Activated naive CD4-positive, alpha-beta T cell (primary cell): ENCODE results near the gene ELL2.
A peak's percentile ranks its signal among the peaks of the same experiment; 100 is the strongest.

ENCODE experiments used
- DNase-seq, 4 experiments: peaks; one replicate each; lab custom pipeline; 2025; lab: John Stamatoyannopoulos, UW

Gene ELL2

GRCh38 chr5:95880081-95880926 is 81.3 kb downstream of the ELL2 start:
- DNase-seq, result no peak

- no peak for DNase-seq
Observed at GRCh38 chr5:95879661-95880060, 82.0 kb downstream of the ELL2 start.

- no peak for DNase-seq
Observed at GRCh38 chr5:95878417-95879323, 83.0 kb downstream of the ELL2 start.

- DNase-seq, result no peak
Observed at GRCh38 chr5:95876782-95877181, 84.9 kb downstream of the ELL2 start.

DNA sequence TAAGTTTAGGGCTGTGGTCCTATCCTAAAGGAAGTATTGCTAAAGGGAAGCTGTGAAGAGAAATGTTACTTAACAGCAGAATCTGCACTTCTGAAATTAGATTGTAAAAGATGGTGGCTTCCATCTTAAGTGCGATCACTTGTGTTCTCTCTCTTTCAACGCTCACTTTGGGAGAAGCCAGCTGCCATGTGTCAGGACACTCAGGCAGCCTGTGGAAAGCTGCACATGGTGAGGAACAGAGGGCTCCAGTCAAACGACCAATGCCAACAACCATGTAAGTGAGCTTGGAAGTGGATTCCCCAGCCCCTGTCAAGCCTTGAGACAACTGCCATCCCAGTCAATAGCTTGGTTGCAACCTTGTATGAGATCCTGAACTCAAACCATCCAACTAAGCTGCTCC is 87.4 kb downstream of the ELL2 start:
- DNase-seq, result no peak

- DNase-seq, result no peak
Observed at GRCh38 chr5:95873351-95873750, 88.3 kb downstream of the ELL2 start.

DNA sequence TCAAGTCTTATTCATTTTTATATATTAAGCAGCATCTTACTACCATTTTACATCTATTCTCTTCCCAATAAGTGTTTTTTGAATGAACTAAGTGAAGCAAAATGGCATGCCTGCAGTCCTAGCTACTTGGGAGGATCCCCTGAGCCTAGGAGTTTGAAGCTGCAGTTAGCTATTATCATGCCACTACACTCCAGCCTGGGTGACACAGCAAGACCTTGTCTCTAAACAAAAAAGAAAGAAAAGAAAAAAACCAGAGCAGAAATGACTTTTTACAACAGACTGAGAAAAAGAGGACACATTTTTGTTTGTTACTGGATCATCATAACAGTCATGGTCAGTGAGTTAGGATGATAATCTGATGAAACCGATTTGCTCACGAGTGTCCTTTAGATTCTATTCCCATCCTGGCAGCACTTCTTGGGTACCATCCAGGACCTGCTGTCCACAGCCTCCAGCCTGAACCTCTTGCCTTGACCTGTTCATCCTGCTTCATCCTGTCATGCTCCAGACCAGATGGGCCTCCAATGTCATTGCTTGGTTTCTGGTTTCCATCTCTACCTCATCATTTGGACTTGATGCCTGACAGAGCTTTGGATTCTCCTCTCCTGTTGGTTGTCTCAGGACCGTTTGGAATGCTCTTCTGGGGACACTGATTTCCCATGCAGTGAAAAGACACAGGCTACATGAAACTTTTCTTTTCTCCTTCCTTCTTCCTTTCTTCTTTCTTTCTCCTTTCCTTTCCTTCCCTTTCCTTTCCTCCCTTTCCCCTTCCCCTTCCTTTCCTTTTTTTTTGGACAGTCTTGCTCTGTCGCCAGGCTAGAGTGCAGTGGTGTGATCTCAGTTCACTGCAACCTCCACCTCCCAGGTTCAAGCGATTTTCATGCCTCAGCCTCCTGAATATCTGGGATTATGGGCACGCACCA is 89.0 kb downstream of the ELL2 start:
- DNase-seq, result no peak

DNA sequence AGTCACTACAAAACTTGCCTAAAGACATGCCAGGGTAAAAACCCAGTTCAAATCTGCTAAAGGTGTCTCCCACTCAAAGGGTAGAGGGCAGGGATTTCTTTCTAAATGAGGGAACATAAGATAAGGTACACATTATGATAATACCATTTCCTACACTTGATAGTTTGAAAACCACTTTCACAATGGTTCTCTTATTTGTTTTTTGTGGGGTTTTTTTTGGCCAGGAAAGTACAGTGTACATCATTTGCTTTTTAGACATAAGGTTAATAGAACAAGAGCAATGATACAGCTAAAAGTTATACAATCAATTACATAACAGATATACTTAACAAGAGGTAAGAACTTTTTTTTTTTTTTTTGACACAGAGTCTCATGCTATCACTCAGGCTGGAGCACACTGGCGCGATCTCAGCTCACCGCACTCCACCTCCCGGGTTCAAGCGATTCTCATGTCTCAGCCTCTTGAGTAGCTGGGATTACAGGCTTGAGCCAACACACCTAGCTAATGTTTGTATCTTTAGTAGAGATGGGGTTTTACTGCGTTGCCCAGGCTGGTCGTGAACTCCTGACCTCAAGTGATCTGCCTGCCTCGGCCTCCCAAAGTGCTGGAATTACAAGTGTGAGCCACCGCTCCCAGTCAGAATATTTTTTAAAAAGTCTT is 90.4 kb downstream of the ELL2 start:
- no peak for DNase-seq

GRCh38 chr5:95870105-95870672 is 91.5 kb downstream of the ELL2 start:
- DNase-seq, result peak in 1 of 4 experiments; percentile 4

DNA sequence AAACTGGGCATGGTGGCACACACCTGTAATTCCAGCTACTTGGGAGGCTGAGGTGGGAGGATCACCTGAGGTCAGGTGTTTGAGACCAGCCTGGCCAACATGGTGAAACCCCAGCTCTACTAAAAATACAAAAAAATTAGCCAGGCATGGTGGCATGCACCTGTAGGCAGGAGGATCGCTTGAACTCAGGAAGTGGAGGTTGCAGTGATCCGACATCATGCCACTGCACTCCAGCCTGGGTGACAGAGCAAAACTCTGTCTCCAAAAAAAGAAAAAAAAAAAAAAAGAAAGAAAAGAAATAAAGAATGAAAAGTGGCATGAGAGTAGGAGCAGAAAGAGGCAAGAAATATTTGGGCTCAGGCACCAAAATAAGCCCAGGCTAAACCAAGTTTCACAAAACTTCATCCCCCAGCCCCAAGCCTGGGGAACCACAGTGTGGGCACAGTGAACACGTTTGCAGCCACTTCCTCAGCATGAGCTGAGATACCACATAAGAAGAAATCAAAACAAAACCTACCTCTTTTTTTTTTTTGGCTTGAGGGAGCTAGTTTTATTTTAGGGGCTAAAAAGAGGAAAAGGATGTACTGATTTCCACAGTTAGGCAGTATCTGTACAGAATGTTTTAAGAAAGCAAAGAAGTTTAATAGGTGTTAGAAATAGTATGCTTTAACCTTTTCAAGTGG is 92.3 kb downstream of the ELL2 start:
- peak in 2 of 4 experiments; percentile 25 to 26 for DNase-seq

GRCh38 chr5:95868136-95868535 is 93.5 kb downstream of the ELL2 start:
- DNase-seq, result no peak

DNA sequence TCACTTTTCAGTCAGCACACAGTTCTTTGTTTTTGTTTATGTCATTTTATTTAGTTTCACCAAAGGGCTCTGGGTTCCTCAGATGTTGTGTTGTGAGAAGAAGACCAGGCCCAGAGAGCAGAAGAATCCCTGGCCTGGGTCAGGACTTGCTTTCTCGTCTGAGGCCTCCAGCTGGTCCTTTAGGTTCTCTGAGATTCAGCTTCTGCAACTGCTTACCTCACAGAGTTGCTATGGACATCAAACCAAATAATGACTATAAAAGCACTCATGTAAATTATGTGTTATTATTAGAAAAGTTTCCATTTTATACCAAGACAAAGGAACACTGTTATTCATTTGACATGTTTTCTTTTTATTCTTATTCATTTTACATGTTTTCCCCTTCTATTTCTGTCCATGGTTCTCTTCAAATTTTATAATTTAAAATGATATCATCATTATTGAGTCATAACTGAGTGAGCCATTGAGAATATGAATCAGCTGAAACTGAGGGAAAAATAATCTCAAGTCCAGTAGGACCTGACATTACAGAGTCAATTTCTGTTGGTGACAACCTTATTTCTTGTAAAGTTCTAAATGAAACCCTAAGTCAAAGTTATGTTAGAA is 95.1 kb downstream of the ELL2 start:
- DNase-seq, result no peak

GRCh38 chr5:95864944-95865504 is 96.6 kb downstream of the ELL2 start:
- DNase-seq, result no peak

GRCh38 chr5:95864456-95864855 is 97.2 kb downstream of the ELL2 start:
- DNase-seq, result no peak

DNA sequence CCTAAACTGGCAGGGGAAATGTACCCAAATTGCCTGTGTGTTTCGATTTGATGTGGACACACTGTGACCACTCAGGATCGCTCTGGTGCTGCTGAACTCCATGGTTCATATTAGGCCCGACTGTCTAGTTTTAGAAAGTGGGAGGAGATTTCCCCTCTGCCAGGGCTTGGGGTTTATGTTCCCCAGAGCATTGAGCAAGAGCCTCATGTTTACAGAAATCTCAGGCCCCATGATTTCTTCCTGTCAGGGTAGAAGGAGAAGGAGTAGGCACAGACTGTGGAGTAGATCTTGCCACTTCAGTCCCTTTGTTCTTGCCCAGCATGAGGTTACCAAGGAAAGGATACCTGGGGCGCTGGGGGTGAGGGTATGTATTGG is 98.3 kb downstream of the ELL2 start:
- no peak for DNase-seq

DNA sequence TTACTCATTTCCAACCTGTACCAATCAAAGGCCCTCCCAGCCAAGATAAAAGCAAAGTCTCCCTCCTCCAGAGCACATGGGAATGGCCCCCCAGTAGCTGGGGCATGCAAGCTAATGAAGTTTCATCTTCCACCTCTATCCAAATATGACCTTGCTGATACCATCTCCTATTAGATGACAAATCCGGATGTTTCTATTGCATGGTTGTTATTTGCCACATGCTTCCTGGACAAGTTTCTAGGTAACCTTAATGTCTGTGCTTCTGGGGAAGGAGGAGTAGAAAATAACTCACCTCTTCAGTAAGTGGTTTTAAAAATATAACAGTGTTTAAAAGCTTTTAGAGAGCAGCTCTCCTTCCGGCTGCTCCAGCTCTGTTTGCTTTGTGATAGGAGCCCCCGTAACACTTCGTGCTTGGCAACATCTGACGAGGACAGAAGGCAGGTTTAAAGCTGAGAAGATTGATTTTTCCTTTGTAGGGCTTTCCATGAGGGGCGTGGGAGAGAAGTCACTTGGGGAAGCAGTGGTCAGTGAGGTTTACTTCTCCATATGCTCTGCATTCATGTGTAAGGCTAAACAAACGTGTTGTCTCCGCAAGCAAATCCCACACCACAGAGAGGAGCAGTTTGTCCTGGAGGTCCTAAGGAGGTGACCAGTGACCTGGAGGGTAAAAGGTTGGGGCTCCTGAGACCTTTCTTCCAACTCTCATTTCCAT is 98.8 kb downstream of the ELL2 start:
- DNase-seq, result no peak

DNA sequence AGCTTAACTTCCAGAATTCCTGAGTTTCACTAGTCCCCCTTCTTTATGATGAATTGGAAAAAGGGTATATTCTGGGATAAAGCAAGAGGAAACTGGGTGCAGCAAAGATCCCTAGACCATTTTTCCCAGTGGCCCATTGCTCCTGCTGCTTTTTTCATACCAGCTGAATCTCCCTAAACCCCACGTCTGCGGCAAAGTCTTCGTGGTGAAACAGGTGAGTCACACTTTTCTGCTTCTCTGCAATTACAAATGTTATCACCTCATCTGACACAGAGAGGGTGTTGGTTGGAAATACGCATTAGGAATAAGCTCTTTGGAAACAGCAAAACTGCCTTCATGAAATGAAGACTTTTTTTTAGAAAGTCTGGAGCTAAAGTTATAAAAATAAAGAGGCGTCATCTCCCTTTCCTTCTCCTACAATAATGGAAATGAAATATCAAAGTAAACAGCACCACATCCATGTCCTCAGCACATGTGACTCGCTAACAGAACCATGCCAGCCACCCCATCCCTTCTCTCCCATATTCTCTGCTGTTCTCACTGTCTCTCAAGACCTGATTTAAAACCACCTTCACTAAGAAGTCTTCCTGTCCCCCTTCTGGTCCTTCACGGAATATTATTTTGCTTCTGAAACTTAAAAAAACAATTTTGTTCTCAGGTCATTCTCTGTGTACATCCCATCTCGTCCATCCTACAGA is 99.6 kb downstream of the ELL2 start:
- DNase-seq, result no peak

GRCh38 chr5:95861221-95861863 is 100.3 kb downstream of the ELL2 start:
- no peak for DNase-seq
